Measurements from ENCODE around the gene TCEANC.
"Not testable (repeated sequence)": the region's sequence is repeated elsewhere in the genome, so short reads cannot be mapped to it uniquely, and the experiment has no call there.

TCEANC gene

DNA sequence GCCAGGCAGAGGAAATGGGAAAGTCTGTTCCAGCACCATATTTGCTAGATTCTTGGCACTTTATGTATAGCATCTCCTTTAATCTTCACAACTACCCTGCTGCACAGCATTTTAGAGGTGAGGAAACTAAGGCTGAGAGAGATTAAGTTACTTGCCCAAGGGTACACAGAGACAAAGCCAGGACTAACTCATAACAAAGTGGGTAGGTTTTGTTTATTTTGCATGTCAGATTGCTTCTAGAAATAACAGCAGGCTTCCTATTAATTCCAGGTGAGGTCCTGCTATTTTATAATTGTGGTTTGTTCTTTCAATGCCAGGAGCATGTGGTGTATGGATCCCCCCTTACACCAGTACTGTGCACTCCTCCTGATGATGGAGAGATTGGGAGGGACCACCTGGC is 15.0 kb downstream of the TCEANC start:
- no peak overlapping the region for H3K27ac Mint-ChIP-seq
- H3K36me3 Mint-ChIP-seq (ENCODE audit: low read depth), result peaks cover 6% of the 10 kb centered on the region
- no peak overlapping the region for H3K4me3 Mint-ChIP-seq
- intact Hi-C loops (cut with micrococcal nuclease), result no loop called here
- no peaks in the 10 kb centered on the region for H3K27me3 Mint-ChIP-seq
- peaks cover 22% of the 10 kb centered on the region for H3K4me1 Mint-ChIP-seq (ENCODE audit: low read depth)
- H3K9me3 Mint-ChIP-seq, result no peaks in the 10 kb centered on the region

DNA sequence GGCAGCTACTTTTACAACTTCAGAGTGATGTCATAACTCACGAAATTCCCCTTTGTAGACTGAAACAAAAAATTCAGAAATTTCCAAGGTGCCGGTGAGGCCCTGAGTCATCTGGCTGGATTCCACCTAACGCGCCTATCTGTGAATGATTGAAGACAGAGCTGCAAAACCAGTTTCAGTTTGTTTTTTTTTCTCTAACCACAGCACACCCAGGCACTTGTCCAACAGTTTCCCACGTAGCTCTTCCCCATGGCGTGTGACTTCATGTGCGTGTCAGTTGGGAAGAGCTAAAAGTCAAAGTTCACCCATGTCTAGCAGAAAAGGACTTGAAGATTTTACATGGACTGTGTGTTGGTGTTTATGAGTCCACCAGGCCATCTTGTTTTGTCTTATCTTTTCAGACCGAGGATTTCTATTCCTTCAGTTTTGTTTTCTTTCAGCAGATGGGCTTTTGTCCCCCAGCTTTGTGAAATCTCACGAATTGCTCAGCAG is 16.4 kb downstream of the TCEANC start:
- Mint-ChIP-seq H3K4me1 (ENCODE audit: low read depth) (peaks cover 20% of the 10 kb centered on the region), H3K4me3 (peak overlapping the region; percentile 13), H3K27me3 (no peaks in the 10 kb centered on the region), H3K9me3 (no peaks in the 10 kb centered on the region), H3K36me3 (ENCODE audit: low read depth) (peaks cover 2% of the 10 kb centered on the region), H3K27ac (no peak overlapping the region)
- intact Hi-C loops (cut with micrococcal nuclease), result no loop called here

DNA sequence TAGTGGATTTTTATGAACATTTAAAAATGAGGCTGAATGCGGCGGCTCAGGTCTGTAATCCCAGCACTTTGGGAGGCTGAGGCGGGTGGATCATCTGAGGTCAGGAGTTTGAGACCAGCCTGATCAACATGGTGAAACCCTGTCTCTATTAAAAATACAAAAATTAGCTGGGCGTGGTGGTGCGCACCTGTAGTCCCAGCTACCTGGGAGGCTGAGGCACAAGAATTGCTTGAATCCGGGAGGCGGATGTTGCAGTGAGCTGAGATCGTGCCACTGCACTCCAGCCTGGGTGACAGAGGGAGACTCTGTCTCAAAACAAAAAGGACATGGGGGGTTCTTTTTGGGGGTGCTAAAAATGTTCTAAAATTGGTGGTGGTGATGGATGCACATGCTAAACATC is 16.8 kb downstream of the TCEANC start:
- H3K36me3 Mint-ChIP-seq (ENCODE audit: low read depth); H3K9me3 Mint-ChIP-seq; H3K27ac Mint-ChIP-seq; H3K4me3 Mint-ChIP-seq; intact Hi-C loops (cut with micrococcal nuclease); H3K27me3 Mint-ChIP-seq: not testable (repeated sequence)
- H3K4me1 Mint-ChIP-seq (ENCODE audit: low read depth), result peaks cover 15% of the 10 kb centered on the region

DNA sequence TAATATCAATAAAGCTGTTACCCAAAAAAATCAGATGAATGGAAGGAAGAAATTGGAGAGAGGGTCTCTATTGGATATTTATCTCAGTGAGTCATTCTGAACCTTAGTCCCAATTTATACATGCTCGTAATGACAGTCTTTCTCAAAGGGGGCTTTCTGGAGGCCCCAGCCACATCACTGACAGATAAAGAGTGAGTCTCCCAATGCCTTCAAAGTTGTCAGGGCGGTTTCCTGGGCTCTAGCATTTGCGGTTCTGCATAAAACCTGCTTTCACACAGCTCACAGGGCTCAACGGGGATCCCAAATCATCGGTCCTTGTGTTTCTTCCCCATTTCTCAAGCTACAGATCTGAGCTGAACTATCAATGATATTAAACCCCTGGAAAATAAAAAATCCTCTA is 17.3 kb downstream of the TCEANC start:
- Mint-ChIP-seq H3K4me1 (ENCODE audit: low read depth) (peaks cover 11% of the 10 kb centered on the region), H3K4me3 (no peak overlapping the region), H3K36me3 (ENCODE audit: low read depth) (no peaks in the 10 kb centered on the region), H3K27ac (no peak overlapping the region), H3K9me3 (no peaks in the 10 kb centered on the region), H3K27me3 (no peaks in the 10 kb centered on the region)
- intact Hi-C loops (cut with micrococcal nuclease), result no loop called here

DNA sequence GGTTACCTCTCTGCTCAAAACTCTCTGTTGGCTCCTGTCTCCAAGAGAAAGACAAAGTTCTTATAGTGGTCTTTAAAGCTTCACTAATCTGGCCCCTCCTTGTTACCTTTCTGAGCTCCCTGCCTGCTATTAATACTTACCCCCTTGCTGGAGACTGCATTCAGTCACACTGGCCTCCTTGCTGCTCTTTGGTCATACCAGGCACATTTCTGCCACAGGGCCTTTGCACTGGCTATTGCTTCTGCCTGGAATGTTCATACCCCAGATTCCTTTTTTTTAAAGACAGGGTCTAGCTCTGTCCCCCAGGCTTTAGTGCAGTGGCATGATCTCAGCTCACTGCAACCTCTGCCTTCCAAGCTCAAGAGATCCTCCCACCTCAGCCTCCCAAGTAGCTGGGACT is 20.1 kb downstream of the TCEANC start:
- Mint-ChIP-seq H3K27ac (no peak overlapping the region), H3K36me3 (ENCODE audit: low read depth) (no peaks in the 10 kb centered on the region), H3K27me3 (no peaks in the 10 kb centered on the region), H3K4me1 (ENCODE audit: low read depth) (peaks cover 6% of the 10 kb centered on the region), H3K4me3 (no peak overlapping the region), H3K9me3 (no peaks in the 10 kb centered on the region)
- intact Hi-C loops (cut with micrococcal nuclease), result no loop called here

DNA sequence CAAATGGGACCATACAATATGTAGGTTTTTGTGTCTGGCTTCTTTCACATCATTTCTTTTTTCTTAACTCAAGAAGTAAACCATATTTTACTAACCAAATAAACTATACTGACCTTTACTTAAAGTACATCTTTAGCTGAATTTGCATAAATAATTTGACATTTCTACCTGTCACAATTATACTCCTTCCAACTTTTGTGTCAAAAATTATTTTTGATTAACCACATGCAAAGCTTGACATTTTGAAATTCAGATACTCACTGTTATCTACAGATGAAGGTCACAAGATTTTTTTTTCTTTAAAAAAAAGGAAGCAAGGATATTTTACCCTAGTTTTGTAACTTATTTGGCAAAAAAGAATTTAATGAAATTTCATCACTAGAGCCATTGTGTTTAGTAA is 23.9 kb downstream of the TCEANC start:
- no peaks in the 10 kb centered on the region for H3K9me3 Mint-ChIP-seq
- intact Hi-C loops (cut with micrococcal nuclease), result no loop called here

DNA sequence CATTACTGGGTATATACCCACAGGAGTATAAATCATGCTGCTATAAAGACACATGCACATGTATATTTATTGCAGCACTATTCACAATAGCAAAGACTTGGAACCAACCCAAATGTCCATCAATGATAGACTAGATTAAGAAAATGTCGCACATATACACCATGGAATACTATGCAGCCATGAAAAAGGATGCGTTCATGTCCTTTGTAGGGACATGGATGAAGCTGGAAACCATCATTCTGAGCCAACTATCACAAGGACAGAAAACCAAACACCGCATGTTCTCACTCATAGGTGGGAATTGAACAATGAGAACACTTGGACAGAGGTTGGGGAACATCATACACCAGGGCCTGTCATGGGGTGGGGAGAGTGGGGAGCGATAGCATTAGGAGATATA is 26.8 kb downstream of the TCEANC start:
- intact Hi-C loops (cut with micrococcal nuclease); H3K27me3 Mint-ChIP-seq; H3K27ac Mint-ChIP-seq; H3K4me3 Mint-ChIP-seq; H3K36me3 Mint-ChIP-seq (ENCODE audit: low read depth); H3K9me3 Mint-ChIP-seq; H3K4me1 Mint-ChIP-seq (ENCODE audit: low read depth): not testable (repeated sequence)

More for the DNA sequence above, 23.9 kb downstream of the TCEANC start:
- Mint-ChIP-seq H3K27me3 (no peaks in the 10 kb centered on the region), H3K27ac (no peak overlapping the region), H3K36me3 (ENCODE audit: low read depth) (no peaks in the 10 kb centered on the region), H3K4me1 (ENCODE audit: low read depth) (peaks cover 6% of the 10 kb centered on the region), H3K4me3 (no peak overlapping the region)

DNA sequence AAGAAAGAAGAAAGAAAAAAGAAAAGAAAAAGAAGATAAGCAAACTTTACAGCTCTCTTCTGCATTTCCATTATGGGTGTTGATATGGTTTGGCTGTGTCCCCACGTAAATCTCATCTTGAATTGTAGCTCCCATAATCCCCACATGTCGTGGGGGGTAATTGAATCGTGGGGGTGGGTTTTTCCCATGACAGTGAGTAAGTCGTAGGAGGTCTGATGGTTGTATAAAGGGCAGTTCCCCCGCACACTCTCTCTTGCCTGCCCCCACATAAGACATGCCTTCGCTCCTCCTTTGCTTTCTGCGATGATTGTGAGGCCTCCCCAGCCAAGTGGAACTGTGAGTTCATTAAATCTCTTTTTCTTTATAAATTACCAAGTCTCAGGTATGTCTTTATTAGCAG is 28.7 kb downstream of the TCEANC start:
- intact Hi-C loops (cut with micrococcal nuclease), result no loop called here
- H3K27ac Mint-ChIP-seq, result no peak overlapping the region
- no peaks in the 10 kb centered on the region for H3K27me3 Mint-ChIP-seq
- H3K4me3 Mint-ChIP-seq, result no peak overlapping the region
- peaks cover 19% of the 10 kb centered on the region for H3K4me1 Mint-ChIP-seq (ENCODE audit: low read depth)
- H3K36me3 Mint-ChIP-seq (ENCODE audit: low read depth), result no peaks in the 10 kb centered on the region
- H3K9me3 Mint-ChIP-seq, result no peaks in the 10 kb centered on the region

DNA sequence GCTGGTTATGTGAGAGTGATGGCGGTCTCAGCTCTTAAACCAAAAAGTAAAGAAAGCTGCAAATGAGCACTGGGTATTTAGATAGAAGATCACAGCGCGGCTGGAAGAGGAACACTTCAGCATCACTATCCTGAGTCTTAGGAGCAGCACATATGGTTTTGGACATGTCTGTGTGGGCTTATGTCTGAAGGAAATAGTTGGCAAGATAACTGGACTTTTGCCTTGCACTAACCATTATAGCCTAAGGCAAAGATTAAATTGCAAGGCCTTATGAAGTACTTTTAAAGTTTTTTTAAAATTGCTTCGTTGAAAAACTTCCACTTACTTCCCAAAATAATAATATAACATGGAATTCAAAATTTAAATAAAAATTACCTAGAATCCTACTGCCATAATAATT is 31.4 kb downstream of the TCEANC start:
- H3K9me3 Mint-ChIP-seq, result no peaks in the 10 kb centered on the region
- H3K4me3 Mint-ChIP-seq, result no peak overlapping the region
- H3K36me3 Mint-ChIP-seq (ENCODE audit: low read depth), result no peaks in the 10 kb centered on the region
- peaks cover 13% of the 10 kb centered on the region for H3K4me1 Mint-ChIP-seq (ENCODE audit: low read depth)
- intact Hi-C loops (cut with micrococcal nuclease), result no loop called here
- no peak overlapping the region for H3K27ac Mint-ChIP-seq
- H3K27me3 Mint-ChIP-seq, result no peaks in the 10 kb centered on the region

DNA sequence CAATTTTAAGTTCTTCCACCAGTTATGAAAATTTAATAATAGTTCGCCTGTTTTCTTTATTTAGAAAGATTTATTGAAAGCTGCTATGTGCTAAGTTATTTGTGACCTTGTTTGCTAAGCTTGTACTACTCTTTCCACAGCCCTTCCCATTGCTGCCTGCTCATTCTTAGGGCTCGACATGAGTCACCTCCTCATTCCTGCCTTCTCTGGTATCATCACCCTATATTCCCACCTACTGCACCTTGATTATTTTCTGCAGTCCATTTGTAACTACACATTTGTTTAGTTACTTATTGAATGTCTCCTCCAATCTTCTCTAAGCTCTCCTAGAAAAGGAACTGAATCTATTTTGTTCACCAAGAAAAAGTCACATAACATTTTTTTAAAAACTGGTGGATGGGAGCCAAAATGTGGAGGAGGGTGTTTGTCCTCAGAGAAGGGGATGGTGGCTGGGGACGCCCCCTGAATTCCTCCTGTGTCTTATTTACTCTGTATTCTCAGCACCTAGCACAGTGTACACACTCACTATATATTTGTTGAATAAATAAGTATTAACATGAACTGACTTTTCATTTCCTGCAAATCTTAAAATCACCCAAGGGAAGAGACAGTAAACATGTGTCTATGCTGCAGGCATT is 32.3 kb downstream of the TCEANC start:
- peaks cover under 1% of the 10 kb centered on the region for H3K36me3 Mint-ChIP-seq (ENCODE audit: low read depth)
- peaks cover 14% of the 10 kb centered on the region for H3K4me1 Mint-ChIP-seq (ENCODE audit: low read depth)
- H3K9me3 Mint-ChIP-seq, result no peaks in the 10 kb centered on the region
- intact Hi-C loops (cut with micrococcal nuclease), result no loop called here
- H3K4me3 Mint-ChIP-seq, result no peak overlapping the region
- H3K27ac Mint-ChIP-seq, result peak overlapping the region; percentile 24
- H3K27me3 Mint-ChIP-seq, result no peaks in the 10 kb centered on the region

DNA sequence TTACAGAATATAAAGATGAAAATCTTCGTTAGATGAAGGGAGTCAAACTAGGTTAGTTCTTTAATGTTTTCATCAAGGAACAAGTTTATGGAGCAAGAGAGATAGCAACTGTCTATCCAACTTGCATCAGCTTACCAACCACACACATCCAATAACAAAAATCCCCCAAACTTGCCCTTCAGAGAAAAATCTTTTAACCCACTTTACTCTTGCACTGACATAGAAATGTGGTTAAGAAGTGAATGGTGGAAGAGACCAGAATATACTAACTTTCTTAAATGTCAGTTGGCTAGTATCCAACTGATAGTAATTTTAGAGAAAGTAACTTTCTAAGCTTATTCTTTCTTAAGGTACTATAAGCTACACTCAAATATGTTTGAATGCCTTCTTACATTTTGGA is 34.3 kb downstream of the TCEANC start:
- no peaks in the 10 kb centered on the region for H3K9me3 Mint-ChIP-seq
- peaks cover 8% of the 10 kb centered on the region for H3K36me3 Mint-ChIP-seq (ENCODE audit: low read depth)
- no peak overlapping the region for H3K4me3 Mint-ChIP-seq
- no peaks in the 10 kb centered on the region for H3K27me3 Mint-ChIP-seq
- H3K27ac Mint-ChIP-seq, result no peak overlapping the region
- peaks cover 29% of the 10 kb centered on the region for H3K4me1 Mint-ChIP-seq (ENCODE audit: low read depth)
- intact Hi-C loops (cut with micrococcal nuclease), result no loop called here

DNA sequence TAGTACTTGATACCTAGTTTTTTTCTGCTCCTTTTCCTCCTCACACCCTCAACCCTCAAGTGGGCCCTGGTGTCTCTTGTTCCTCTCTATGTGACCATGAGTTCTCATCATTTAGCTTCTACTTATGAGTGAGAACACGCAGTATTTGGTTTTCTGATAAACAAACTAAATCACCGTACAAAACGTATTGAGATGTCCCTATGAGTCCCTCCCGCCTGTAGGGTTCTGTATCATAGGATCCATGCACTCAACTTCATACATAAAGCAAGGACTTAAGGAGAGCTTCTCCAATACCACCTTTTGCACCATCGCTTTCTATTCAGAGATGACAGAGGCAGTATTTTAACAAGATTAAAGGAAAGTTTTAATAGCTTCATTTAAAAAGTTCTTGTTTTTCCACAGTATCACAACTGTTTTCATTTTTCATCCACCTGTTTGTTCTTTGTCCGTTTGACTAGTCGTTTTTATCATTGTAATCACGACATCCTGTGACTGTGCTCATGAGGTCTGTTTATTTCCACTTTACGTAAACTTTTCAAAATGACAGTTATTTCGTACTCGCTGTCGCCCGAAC is 35.5 kb downstream of the TCEANC start:
- intact Hi-C loops (cut with micrococcal nuclease), result no loop called here
- H3K36me3 Mint-ChIP-seq (ENCODE audit: low read depth), result peaks cover 8% of the 10 kb centered on the region
- peak overlapping the region; percentile 84 for H3K4me3 Mint-ChIP-seq
- peak overlapping the region; percentile 90 for H3K27ac Mint-ChIP-seq
- H3K9me3 Mint-ChIP-seq, result no peaks in the 10 kb centered on the region
- no peaks in the 10 kb centered on the region for H3K27me3 Mint-ChIP-seq
- peaks cover 41% of the 10 kb centered on the region for H3K4me1 Mint-ChIP-seq (ENCODE audit: low read depth)

DNA sequence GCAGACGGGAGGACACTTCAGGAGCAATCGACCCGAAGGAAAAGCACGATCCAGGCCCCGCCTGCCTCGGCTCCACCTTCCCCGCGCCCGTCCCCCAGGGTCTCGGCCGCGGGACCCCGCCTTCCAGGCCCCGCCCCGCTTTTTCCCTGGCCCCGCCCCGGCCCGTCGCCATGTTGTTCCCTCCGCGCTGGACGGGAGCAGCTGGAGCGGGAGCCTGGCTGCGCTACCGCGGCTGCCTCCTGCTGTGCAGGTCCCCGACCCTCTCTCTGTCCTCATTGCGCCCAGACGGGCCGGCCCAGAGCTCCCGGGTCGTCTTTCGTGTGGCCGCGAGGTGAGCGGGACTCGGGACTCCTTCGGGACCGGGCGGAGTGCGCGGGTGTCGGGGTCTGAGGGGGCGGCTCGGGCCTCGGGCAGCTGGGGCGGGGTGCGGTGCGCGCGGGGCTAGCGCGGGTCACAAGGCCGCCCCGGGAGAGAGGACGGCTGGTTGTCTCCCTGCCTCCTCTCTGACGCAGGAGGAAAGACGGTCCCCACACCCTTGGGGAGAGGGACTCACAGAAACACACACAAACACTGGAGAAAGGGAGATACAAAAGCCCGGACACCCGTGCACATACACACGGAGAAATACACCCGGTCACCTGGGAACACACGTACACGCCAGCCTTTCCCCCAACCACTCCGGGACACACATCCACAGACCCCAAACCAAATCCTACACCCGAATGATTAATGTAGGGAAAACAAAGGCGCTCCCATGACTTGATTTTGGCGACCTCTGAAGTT is 36.2 kb downstream of the TCEANC start, which contains the start of gene RAB9A:
RAB9A (plus strand) TSS at position 171 of the 783 bp plus-strand sequence. CDS start 19,619 bp downstream, outside the sequence.
- no peaks in the 10 kb centered on the region for H3K9me3 Mint-ChIP-seq
- intact Hi-C loops (cut with micrococcal nuclease), result no loop called here
- peaks cover 8% of the 10 kb centered on the region for H3K36me3 Mint-ChIP-seq (ENCODE audit: low read depth)
- peak within 1 kb of the TSS; percentile 84 for H3K4me3 Mint-ChIP-seq
- no peaks in the 10 kb centered on the region for H3K27me3 Mint-ChIP-seq
- peaks cover 45% of the 10 kb centered on the region for H3K4me1 Mint-ChIP-seq (ENCODE audit: low read depth)
- peak within 1 kb of the TSS; percentile 90 for H3K27ac Mint-ChIP-seq

DNA sequence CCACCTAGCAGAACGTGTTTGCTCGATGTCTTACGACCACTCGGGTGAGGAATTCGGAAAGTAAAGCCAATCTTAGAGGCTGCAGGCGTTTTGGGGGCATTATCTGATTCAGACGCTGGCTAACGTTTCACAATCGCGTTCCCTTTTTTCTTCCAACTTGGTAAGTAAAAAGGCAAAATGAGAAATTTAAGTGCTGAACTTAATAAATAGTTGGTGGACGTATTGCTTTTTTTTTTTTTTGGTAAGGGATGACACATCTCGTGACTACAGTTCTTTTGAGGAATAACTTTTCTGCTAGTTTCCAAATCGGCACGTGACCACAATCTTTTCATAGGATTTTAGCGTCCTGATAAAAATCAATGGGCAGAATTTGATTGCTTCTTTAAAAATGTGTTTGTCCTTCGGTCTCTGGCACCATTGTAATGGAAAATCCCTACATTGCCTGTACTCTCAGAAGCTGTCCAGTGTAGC is 36.8 kb downstream of the TCEANC start:
- Mint-ChIP-seq H3K36me3 (ENCODE audit: low read depth) (peaks cover 8% of the 10 kb centered on the region), H3K4me3 (peak overlapping the region; percentile 84), H3K4me1 (ENCODE audit: low read depth) (peaks cover 44% of the 10 kb centered on the region), H3K9me3 (no peaks in the 10 kb centered on the region), H3K27me3 (no peaks in the 10 kb centered on the region), H3K27ac (peak overlapping the region; percentile 90)
- intact Hi-C loops (cut with micrococcal nuclease), result no loop called here
